GM12878 (cell line): Measurements from ENCODE around the gene GPR107. TPM values are rescaled to one million over a fixed set of nuclear protein-coding genes. Genes with fewer than 3 reads are reported as not detected.
A peak's percentile ranks its signal among the peaks of the same experiment; 100 is the strongest.

Experiments used
- ATF7 ChIP-seq: fragments of 450-650 bp; IDR thresholded peaks from 2 replicates; pipeline ENCODE4 v1.6.1; 2016; ENCODE audit warnings: low read depth, mild to moderate bottlenecking
- BCL11A ChIP-seq: IDR thresholded peaks from 2 replicates; pipeline ENCODE4 v1.6.1; 2011; ENCODE audit warnings: low read depth, low read length
- CREM ChIP-seq: IDR thresholded peaks from 2 replicates; pipeline ENCODE4 v1.6.1; 2014; ENCODE audit warnings: antibody characterized with exemption, low read depth
- EP300 ChIP-seq, 2 experiments: fragments of 150-350 bp in 1 of 2; IDR thresholded peaks; 2 replicates each; pipeline ENCODE4 v1.6.1; 2011 to 2012; ENCODE audit warnings: low read depth in 2 of 2, low read length in 2 of 2, borderline replicate concordance in 1 of 2, improper control_type of control experiment in 1 of 2, inconsistent platforms in 1 of 2; ENCODE audit not compliant: control insufficient read depth in 1 of 2
- ETV6 ChIP-seq, 2 experiments: fragments of 450-650 bp in 1 of 2; IDR thresholded peaks in 1 of 2; conservative IDR thresholded peaks in 1 of 2; 2 replicates each; pipeline ENCODE4 v1.6.1; 2014; ENCODE audit warnings: antibody characterized with exemption in 1 of 2, borderline replicate concordance in 1 of 2, low read depth in 1 of 2, mild to moderate bottlenecking in 1 of 2, moderate library complexity in 1 of 2
- HDGF ChIP-seq: fragments of 450-650 bp; IDR thresholded peaks from 2 replicates; pipeline ENCODE4 v1.6.1; 2016; ENCODE audit warnings: antibody characterized with exemption
- IRF3 ChIP-seq: fragments of 450-650 bp; IDR thresholded peaks from 2 replicates; pipeline ENCODE4 v1.6.1; 2014; ENCODE audit warnings: mild to moderate bottlenecking
- KLF5 ChIP-seq: fragments of 450-650 bp; IDR thresholded peaks from 2 replicates; pipeline ENCODE4 v1.6.1; 2014; ENCODE audit warnings: mild to moderate bottlenecking; ENCODE audit not compliant: partially characterized antibody
- MLLT1 ChIP-seq: fragments of 450-650 bp; IDR thresholded peaks from 2 replicates; pipeline ENCODE4 v1.6.1; 2016; ENCODE audit warnings: mild to moderate bottlenecking
- MTA3 ChIP-seq: IDR thresholded peaks from 2 replicates; pipeline ENCODE4 v1.6.1; 2012; ENCODE audit warnings: low read length, inconsistent platforms, borderline replicate concordance
- NBN ChIP-seq: fragments of 450-650 bp; IDR thresholded peaks from 2 replicates; pipeline ENCODE4 v1.6.1; 2016
- PKNOX1 ChIP-seq: fragments of 450-650 bp; IDR thresholded peaks from 2 replicates; pipeline ENCODE4 v1.6.1; 2016; ENCODE audit warnings: mild to moderate bottlenecking
- POLR2A ChIP-seq: IDR thresholded peaks from 2 replicates; pipeline ENCODE4 v1.6.1; 2011; ENCODE audit warnings: low read depth, mild to moderate bottlenecking, low read length
- POU2F2 ChIP-seq: IDR thresholded peaks from 3 replicates; pipeline ENCODE4 v1.6.1; 2011; ENCODE audit warnings: low read depth, mild to moderate bottlenecking, low read length, borderline replicate concordance
- PRDM15 ChIP-seq: fragments of 450-650 bp; formaldehyde crosslinking; IDR thresholded peaks from 2 replicates; pipeline ENCODE4 v1.4.0; 2020; ENCODE audit warnings: mild to moderate bottlenecking, moderate library complexity
- RAD51 ChIP-seq: fragments of 450-650 bp; IDR thresholded peaks from 2 replicates; pipeline ENCODE4 v1.6.1; 2016; ENCODE audit warnings: moderate library complexity, mild to moderate bottlenecking, inconsistent platforms
- RELA ChIP-seq: fragments of 450-650 bp; IDR thresholded peaks from 2 replicates; pipeline ENCODE4 v1.8.0; 2014; ENCODE audit warnings: borderline replicate concordance; ENCODE audit not compliant: partially characterized antibody
- RELB ChIP-seq: fragments of 450-650 bp; IDR thresholded peaks from 2 replicates; pipeline ENCODE4 v1.6.1; 2017; ENCODE audit warnings: low read depth, mild to moderate bottlenecking, moderate library complexity
- SUZ12 ChIP-seq: fragments of 200-600 bp; sonication (generic); IDR thresholded peaks from one replicate; pipeline ENCODE4 v1.6.1; 2018; ENCODE audit warnings: antibody characterized with exemption, mild to moderate bottlenecking; ENCODE audit not compliant: unreplicated experiment
- TCF3 ChIP-seq: IDR thresholded peaks from 2 replicates; pipeline ENCODE4 v1.6.1; 2012; ENCODE audit warnings: low read depth, mild to moderate bottlenecking, low read length, borderline replicate concordance; ENCODE audit not compliant: insufficient read depth
- polyA plus RNA-seq, 11 experiments: library from polyadenylated mRNA; depleted of rRNA in 4 of 11; unstranded in 6 of 11; stranded (reverse) in 5 of 11; fragments of >200 nt; fragmentation: Nextera tagmentation in 4 of 11; fragmentation: Illumina TruSeq in 1 of 11; extraction: Ambion mirVana in 4 of 11; extraction: Trizol in 1 of 11; gene quantifications; 1 replicate in 1 of 11; 2 replicates in 10 of 11; pipeline versions ENCODE4 v1.2.1 to v1.2.3, GENCODE V29; 2011 to 2016; ENCODE audit warnings: inconsistent platforms in 2 of 11, missing spikeins in 2 of 11, low read depth in 1 of 11
- total RNA-seq, 4 experiments: library from RNA; depleted of rRNA in 3 of 4; stranded (reverse); fragments of >200 nt in 3 of 4; fragmentation: Illumina TruSeq in 1 of 4; extraction: Trizol in 1 of 4; gene quantifications; 2 replicates each; pipeline versions ENCODE4 v1.2.1 to v1.2.3, GENCODE V29; 2013 to 2021

The GPR107 gene
- total and polyA plus RNA-seq, 10 of the 15 experiments (the other 5 are each of a cell fraction or from before 2014, with no cell fraction given), result 2.7 to 21.4 (median 10.6) TPM

GRCh38 chr9:130010151-130010988, 43.3 kb upstream of the GPR107 start (continued):
- TF ChIP-seq PRDM15 (CRISPR knock-in tag) (no peak), KLF5 (peak; percentile 62), POLR2A (peak; percentile 61), IRF3 (no peak), NBN (peak; percentile 75; the same call in 1 of the 2 replicates), HDGF (peak; percentile 33; the same call in 1 of the 2 replicates), SUZ12 (no peak), RAD51 (peak; percentile 70), ETV6 (conservative IDR thresholded peaks at IDR 0.05 in 1 of 2, IDR thresholded peaks at IDR 0.05 in 1 of 2; ENCODE audit: borderline replicate concordance in 1 of 2, low read depth in 1 of 2) (peak in 1 of 2 experiments; percentile 26; a peak in 1 of 4 replicates), POU2F2 (peak; percentile 47; the same call in 1 of the 3 replicates), RELA (peak; percentile 90), MLLT1 (peak; percentile 66; the same call in 1 of the 2 replicates), EP300 (IDR thresholded peaks at IDR 0.05; ENCODE audit: borderline replicate concordance in 1 of 2, control insufficient read depth in 1 of 2, low read depth in 2 of 2, low read length in 2 of 2) (peak; percentile 77 to 95), PKNOX1 (peak; percentile 79), MTA3 (peak; percentile 83; the same call in 1 of the 2 replicates), BCL11A (peak; percentile 75), TCF3 (peak; percentile 92; the same call in 1 of the 2 replicates), RELB (peak; percentile 99), ATF7 (peak; percentile 68), CREM (peak; percentile 76)
